ENCODE data around the gene SMIM21. TPM values are rescaled to one million over a fixed set of nuclear protein-coding genes. Genes with fewer than 3 reads are reported as not detected.

SMIM21 gene
- total RNA-seq, 1 experiment from 2014 or later, result not detected

- Mint-ChIP-seq H3K27me3 (ENCODE audit: low read depth) (peaks cover 22% of the 10 kb centered on the region), H3K9me3 (no peaks in the 10 kb centered on the region), H3K36me3 (no peaks in the 10 kb centered on the region), H3K4me3 (no peak overlapping the region), H3K4me1 (peaks cover 27% of the 10 kb centered on the region), H3K27ac (no peak overlapping the region)
- ChIA-PET POLR2A (no interaction called here), CTCF (no interaction called here)
- no peak for ATAC-seq
- TF ChIP-seq ARID4B (CRISPR knock-in tag; IDR thresholded peaks at IDR 0.05; ENCODE audit: borderline replicate concordance) (no peak), ATF2 (CRISPR knock-in tag; IDR thresholded peaks at IDR 0.05; ENCODE audit: borderline replicate concordance, low read depth) (no peak), NR1H2 (CRISPR knock-in tag; IDR thresholded peaks at IDR 0.05) (no peak), MYBL2 (CRISPR knock-in tag; IDR thresholded peaks at IDR 0.05) (no peak), MLX (CRISPR knock-in tag; IDR thresholded peaks at IDR 0.05) (no peak), SMAD3 (CRISPR knock-in tag; IDR thresholded peaks at IDR 0.05; ENCODE audit: borderline replicate concordance) (no peak), TEAD4 (CRISPR knock-in tag; IDR thresholded peaks at IDR 0.05) (no peak), FOXP1 (CRISPR knock-in tag; IDR thresholded peaks at IDR 0.05; ENCODE audit: borderline replicate concordance) (no peak), IRF2 (CRISPR knock-in tag; IDR thresholded peaks at IDR 0.05; ENCODE audit: borderline replicate concordance, low read depth) (no peak), ZNF317 (CRISPR knock-in tag; IDR thresholded peaks at IDR 0.05; ENCODE audit: borderline replicate concordance, low read depth) (no peak), ZNF121 (CRISPR knock-in tag; IDR thresholded peaks at IDR 0.05) (no peak), E2F5 (CRISPR knock-in tag; IDR thresholded peaks at IDR 0.05) (no peak), ATF6 (CRISPR knock-in tag; IDR thresholded peaks at IDR 0.05) (no peak), ZNF219 (CRISPR knock-in tag; IDR thresholded peaks at IDR 0.05; ENCODE audit: borderline replicate concordance) (no peak), ZNF232 (CRISPR knock-in tag; IDR thresholded peaks at IDR 0.05) (no peak)
- no peak for DNase-seq (ENCODE audit: low spot score)
These were observed 18.7 kb downstream of the SMIM21 start for GRCh38 chr18:75408554-75409506.
